AML-193 (cell line): Measurements from ENCODE around the gene JKAMP.

Experiments used
- DNase-seq, 2 experiments: peaks; one replicate each; lab custom pipeline; 2025; lab: John Stamatoyannopoulos, UW

JKAMP gene

GRCh38 chr14:59541731-59542130 is 57.4 kb downstream of the JKAMP start:
- no peak for DNase-seq

DNA sequence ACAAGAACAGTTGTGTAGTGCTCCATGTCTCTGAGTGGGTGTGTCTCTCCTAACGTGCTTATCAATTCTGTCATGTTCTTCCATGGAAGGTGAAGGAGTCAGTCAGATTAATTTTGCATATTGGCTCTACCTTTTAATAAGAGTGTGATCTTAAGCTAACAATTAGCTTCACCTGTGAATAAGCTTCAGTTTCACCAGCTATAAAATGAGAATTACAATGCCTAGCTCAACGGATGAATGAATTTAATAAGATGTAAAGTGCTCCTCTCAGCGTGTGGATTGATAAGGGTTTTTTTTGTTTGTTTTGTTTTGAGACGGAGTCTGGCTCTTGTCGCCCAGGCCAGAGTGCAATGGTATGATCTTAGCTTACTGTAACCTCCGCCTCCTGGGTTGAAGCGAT is 59.6 kb downstream of the JKAMP start:
- no peak for DNase-seq

DNA sequence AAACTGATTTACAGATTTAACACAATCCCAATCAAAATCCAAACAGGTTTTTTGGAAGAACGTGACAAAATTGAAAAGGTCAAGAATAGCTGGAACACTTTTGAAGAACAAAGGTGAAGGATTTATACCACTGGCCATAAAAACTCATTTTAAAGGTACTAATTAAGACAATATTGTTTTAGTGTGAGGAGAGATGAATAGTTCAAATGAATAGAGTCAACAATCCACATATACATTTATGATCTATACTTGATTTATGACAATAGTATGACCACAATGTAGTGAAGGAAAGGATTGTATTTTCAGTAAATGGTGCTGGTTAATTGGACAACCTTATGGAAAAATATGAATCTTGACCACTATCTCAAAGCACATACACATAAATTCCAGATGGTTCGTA is 63.0 kb downstream of the JKAMP start:
- DNase-seq, result no peak
